ENCODE data around the gene GPAT2. TPM values are rescaled to one million over a fixed set of nuclear protein-coding genes. Genes with fewer than 3 reads are reported as not detected.
"Not testable (repeated sequence)": the region's sequence is repeated elsewhere in the genome, so short reads cannot be mapped to it uniquely, and the experiment has no call there.

The GPAT2 gene
- total and polyA plus RNA-seq, 4 donors = 1.2 to 6.2 (median 4.8) TPM

GRCh38 chr2:96069878-96070277 lies 35.2 kb upstream of the GPAT2 start:
- H3K9ac ChIP-seq (ENCODE audit: insufficient read depth in 1 of 2, low read length in 2 of 2); ATAC-seq (ENCODE audit: insufficient read depth, low FRiP score); DNase-seq; H3K4me3 ChIP-seq; H3K27ac ChIP-seq (ENCODE audit: low read depth in 1 of 2, low read length in 1 of 2); H3K9me3 ChIP-seq (ENCODE audit: control insufficient read depth in 4 of 4, insufficient read depth in 3 of 4, low read length in 3 of 4); H3K36me3 ChIP-seq (ENCODE audit: control insufficient read depth in 4 of 4, insufficient read depth in 4 of 4, low read length in 4 of 4); H3K4me1 ChIP-seq (ENCODE audit: control insufficient read depth in 5 of 5, insufficient read depth in 5 of 5, low read length in 5 of 5); H3K27me3 ChIP-seq (ENCODE audit: control insufficient read depth in 3 of 3, insufficient read depth in 3 of 3, low read length in 2 of 3): not testable (repeated sequence)
- 56 to 59% methylated on average over 6 of the region's 8 CpGs for WGBS, 2 donors

DNA sequence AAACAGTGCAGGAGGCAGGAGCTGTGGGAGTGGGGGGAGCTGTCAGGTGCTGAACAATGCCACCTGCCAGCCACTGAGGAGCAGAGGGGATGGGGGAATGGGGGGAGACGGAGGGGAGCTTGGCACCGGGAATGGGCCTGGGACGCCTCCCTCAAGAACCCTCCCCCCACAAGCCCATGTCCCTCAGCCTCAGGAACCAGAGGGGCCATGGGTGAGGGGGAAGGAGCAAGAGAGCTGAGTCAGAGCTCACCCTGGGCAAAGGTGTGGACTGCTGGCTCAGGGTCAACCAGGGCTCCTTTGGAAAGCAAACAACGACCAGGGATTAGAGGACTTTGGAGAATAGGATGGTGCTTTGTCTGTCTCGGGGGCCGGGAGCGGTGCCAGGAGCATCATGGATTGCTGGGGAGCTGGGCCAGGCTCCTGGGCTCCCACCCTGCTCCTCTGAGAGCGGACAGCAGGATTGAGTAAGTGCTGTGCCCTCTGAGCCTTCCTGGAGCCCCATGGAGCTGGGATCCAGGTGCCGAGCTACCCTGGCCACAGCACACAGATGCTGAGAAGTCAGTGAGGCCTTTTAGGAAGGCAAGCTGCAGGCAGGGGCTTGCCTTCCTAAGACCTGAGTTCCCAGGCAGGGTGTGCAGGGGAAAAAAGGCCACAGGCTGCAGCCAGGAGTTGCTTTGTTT lies 33.3 kb upstream of the GPAT2 start:
- H3K36me3 ChIP-seq (ENCODE audit: control insufficient read depth in 4 of 4, insufficient read depth in 4 of 4, low read length in 4 of 4); H3K4me1 ChIP-seq (ENCODE audit: control insufficient read depth in 5 of 5, insufficient read depth in 5 of 5, low read length in 5 of 5); ATAC-seq (ENCODE audit: insufficient read depth, low FRiP score); H3K4me3 ChIP-seq; H3K27ac ChIP-seq (ENCODE audit: low read depth in 1 of 2, low read length in 1 of 2); H3K27me3 ChIP-seq (ENCODE audit: control insufficient read depth in 3 of 3, insufficient read depth in 3 of 3, low read length in 2 of 3); DNase-seq; H3K9me3 ChIP-seq (ENCODE audit: control insufficient read depth in 4 of 4, insufficient read depth in 3 of 4, low read length in 3 of 4); H3K9ac ChIP-seq (ENCODE audit: insufficient read depth in 1 of 2, low read length in 2 of 2): not testable (repeated sequence)
- WGBS, 2 donors = 72 to 82% methylated on average over 9 of the region's 9 CpGs

DNA sequence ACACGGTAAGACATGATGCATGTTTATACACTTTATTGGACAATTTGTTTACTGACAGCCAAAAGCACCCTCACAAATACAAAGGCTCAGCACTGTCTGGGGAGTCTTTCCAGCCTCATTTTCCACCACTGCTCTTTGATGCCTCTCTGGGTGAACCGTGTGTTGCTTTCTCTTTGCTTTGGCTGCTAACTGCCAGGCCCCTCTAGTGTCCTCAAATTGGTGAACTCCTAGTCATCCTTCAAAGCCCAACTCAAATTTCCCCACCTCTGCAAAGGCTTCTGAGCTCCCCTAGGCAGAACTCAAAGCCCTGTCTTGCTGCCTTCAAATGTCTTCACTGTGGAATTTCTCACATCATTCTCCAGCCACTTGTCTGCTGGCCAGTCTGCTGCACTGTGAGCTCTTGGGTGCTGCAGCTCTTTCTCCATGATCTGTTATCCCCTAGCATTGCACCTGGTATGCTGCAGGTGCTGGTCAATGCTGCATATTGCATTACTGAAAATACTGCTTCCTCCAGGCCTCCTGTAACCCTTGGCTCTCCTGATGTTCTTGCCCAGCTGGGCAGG lies 32.5 kb upstream of the GPAT2 start:
- WGBS, 2 donors = 77 to 86% methylated on average over 2 of the region's 2 CpGs
- not testable (repeated sequence) for H3K27ac ChIP-seq (ENCODE audit: low read depth in 1 of 2, low read length in 1 of 2); H3K36me3 ChIP-seq (ENCODE audit: control insufficient read depth in 4 of 4, insufficient read depth in 4 of 4, low read length in 4 of 4); H3K9me3 ChIP-seq (ENCODE audit: control insufficient read depth in 4 of 4, insufficient read depth in 3 of 4, low read length in 3 of 4); H3K27me3 ChIP-seq (ENCODE audit: control insufficient read depth in 3 of 3, insufficient read depth in 3 of 3, low read length in 2 of 3); H3K4me1 ChIP-seq (ENCODE audit: control insufficient read depth in 5 of 5, insufficient read depth in 5 of 5, low read length in 5 of 5); ATAC-seq (ENCODE audit: insufficient read depth, low FRiP score); H3K9ac ChIP-seq (ENCODE audit: insufficient read depth in 1 of 2, low read length in 2 of 2); DNase-seq; H3K4me3 ChIP-seq

DNA sequence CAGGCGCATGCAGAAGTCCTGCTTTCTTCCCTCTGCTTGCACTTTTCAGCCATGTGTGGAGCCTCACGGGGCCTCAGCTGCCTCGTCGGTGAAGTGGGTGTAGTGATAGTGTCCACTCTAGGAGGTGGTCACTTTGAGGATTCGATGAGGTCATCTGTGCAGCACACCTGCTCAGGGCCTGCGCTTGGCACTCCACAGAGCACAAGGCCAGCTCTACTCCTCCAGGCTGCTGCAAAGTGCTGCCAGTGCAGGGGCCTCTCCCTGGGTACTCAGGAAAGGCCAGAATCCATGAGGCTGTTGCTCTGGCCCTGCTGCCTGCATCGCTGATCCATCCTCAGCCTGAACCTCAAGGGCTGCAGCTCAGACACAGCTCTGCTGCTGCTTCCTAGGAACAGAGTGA lies 31.8 kb upstream of the GPAT2 start:
- ATAC-seq (ENCODE audit: insufficient read depth, low FRiP score); H3K9me3 ChIP-seq (ENCODE audit: control insufficient read depth in 4 of 4, insufficient read depth in 3 of 4, low read length in 3 of 4); H3K4me1 ChIP-seq (ENCODE audit: control insufficient read depth in 5 of 5, insufficient read depth in 5 of 5, low read length in 5 of 5); H3K27ac ChIP-seq (ENCODE audit: low read depth in 1 of 2, low read length in 1 of 2); H3K36me3 ChIP-seq (ENCODE audit: control insufficient read depth in 4 of 4, insufficient read depth in 4 of 4, low read length in 4 of 4); H3K9ac ChIP-seq (ENCODE audit: insufficient read depth in 1 of 2, low read length in 2 of 2); H3K4me3 ChIP-seq; DNase-seq; H3K27me3 ChIP-seq (ENCODE audit: control insufficient read depth in 3 of 3, insufficient read depth in 3 of 3, low read length in 2 of 3): not testable (repeated sequence)
- WGBS, 2 donors = 93 to 94% methylated on average over 4 of the region's 7 CpGs

GRCh38 chr2:96065954-96066353 lies 31.2 kb upstream of the GPAT2 start:
- not testable (repeated sequence) for ATAC-seq (ENCODE audit: insufficient read depth, low FRiP score); H3K36me3 ChIP-seq (ENCODE audit: control insufficient read depth in 4 of 4, insufficient read depth in 4 of 4, low read length in 4 of 4); H3K27me3 ChIP-seq (ENCODE audit: control insufficient read depth in 3 of 3, insufficient read depth in 3 of 3, low read length in 2 of 3); H3K27ac ChIP-seq (ENCODE audit: low read depth in 1 of 2, low read length in 1 of 2); DNase-seq; H3K9me3 ChIP-seq (ENCODE audit: control insufficient read depth in 4 of 4, insufficient read depth in 3 of 4, low read length in 3 of 4); H3K9ac ChIP-seq (ENCODE audit: insufficient read depth in 1 of 2, low read length in 2 of 2); H3K4me3 ChIP-seq; H3K4me1 ChIP-seq (ENCODE audit: control insufficient read depth in 5 of 5, insufficient read depth in 5 of 5, low read length in 5 of 5)
- whole genome bisulfite sequencing, 2 donors = 87 to 91% methylated on average over 4 of the region's 4 CpGs

GRCh38 chr2:96065381-96065930 lies 30.7 kb upstream of the GPAT2 start:
- Histone ChIP-seq H3K4me3 (no peak overlapping the region), H3K9ac (ENCODE audit: insufficient read depth in 1 of 2, low read length in 2 of 2) (no peak overlapping the region), H3K9me3 (ENCODE audit: control insufficient read depth in 4 of 4, insufficient read depth in 3 of 4, low read length in 3 of 4) (no peaks in the 10 kb centered on the region), H3K27ac (ENCODE audit: low read depth in 1 of 2, low read length in 1 of 2) (no peak overlapping the region), H3K4me1 (ENCODE audit: control insufficient read depth in 5 of 5, insufficient read depth in 5 of 5, low read length in 5 of 5) (no peaks in the 10 kb centered on the region), H3K36me3 (ENCODE audit: control insufficient read depth in 4 of 4, insufficient read depth in 4 of 4, low read length in 4 of 4) (no peaks in the 10 kb centered on the region), H3K27me3 (ENCODE audit: control insufficient read depth in 3 of 3, insufficient read depth in 3 of 3, low read length in 2 of 3) (no peaks in the 10 kb centered on the region)
- WGBS, 2 donors = 86 to 88% methylated on average over 4 of the region's 4 CpGs
- no peak for ATAC-seq (ENCODE audit: insufficient read depth, low FRiP score)
- TF ChIP-seq CTCF (IDR thresholded peaks at IDR 0.05; ENCODE audit: control extremely low read depth, extremely low read depth) = no peak
- DNase-seq = no peak

GRCh38 chr2:96064760-96065159 lies 30.0 kb upstream of the GPAT2 start:
- not testable (repeated sequence) for H3K4me3 ChIP-seq; H3K27ac ChIP-seq (ENCODE audit: low read depth in 1 of 2, low read length in 1 of 2); H3K9ac ChIP-seq (ENCODE audit: insufficient read depth in 1 of 2, low read length in 2 of 2); H3K9me3 ChIP-seq (ENCODE audit: control insufficient read depth in 4 of 4, insufficient read depth in 3 of 4, low read length in 3 of 4); H3K4me1 ChIP-seq (ENCODE audit: control insufficient read depth in 5 of 5, insufficient read depth in 5 of 5, low read length in 5 of 5); ATAC-seq (ENCODE audit: insufficient read depth, low FRiP score); DNase-seq; H3K27me3 ChIP-seq (ENCODE audit: control insufficient read depth in 3 of 3, insufficient read depth in 3 of 3, low read length in 2 of 3); H3K36me3 ChIP-seq (ENCODE audit: control insufficient read depth in 4 of 4, insufficient read depth in 4 of 4, low read length in 4 of 4)

All from lung (tissue), 12 donors.